GM23248 (cell line): Measurements from ENCODE around the gene NF1. TPM values are rescaled to one million over a fixed set of nuclear protein-coding genes. Genes with fewer than 3 reads are reported as not detected.

ENCODE experiments used
- DNase-seq: peaks from one replicate; pipeline ENCODE4 v3.0.0-alpha.2; 2015
- H2AFZ ChIP-seq: fragments of 200-600 bp; sonication (generic); 2 replicates; pipeline ENCODE4 v1.6.1; 2016; ENCODE audit warnings: antibody characterized with exemption
- H3F3A ChIP-seq: fragments of 200-600 bp; sonication (generic); 2 replicates; pipeline ENCODE4 v1.6.1; 2016; ENCODE audit warnings: mild to moderate bottlenecking, antibody characterized with exemption, mixed run types; ENCODE audit not compliant: insufficient read depth
- H3K27ac ChIP-seq: fragments of 200-600 bp; sonication (generic); 2 replicates; pipeline ENCODE4 v1.5.1; 2016; ENCODE audit warnings: mild to moderate bottlenecking
- H3K27me3 ChIP-seq: fragments of 200-600 bp; sonication (generic); replicated peaks from 2 replicates; pipeline ENCODE4 v1.6.1; 2016; ENCODE audit warnings: mild to moderate bottlenecking; ENCODE audit not compliant: insufficient read depth
- H3K36me3 ChIP-seq: fragments of 200-600 bp; sonication (generic); 2 replicates; pipeline ENCODE4 v1.6.1; 2016; ENCODE audit warnings: low read depth, mild to moderate bottlenecking
- H3K4me1 ChIP-seq: fragments of 200-600 bp; sonication (generic); 2 replicates; pipeline ENCODE4 v1.6.1; 2016; ENCODE audit warnings: mild to moderate bottlenecking; ENCODE audit not compliant: insufficient read depth
- H3K4me2 ChIP-seq: fragments of 200-600 bp; sonication (generic); one replicate; pipeline ENCODE4 v1.6.1; 2016; ENCODE audit warnings: mild to moderate bottlenecking; ENCODE audit not compliant: unreplicated experiment
- H3K4me3 ChIP-seq: fragments of 200-600 bp; sonication (generic); 2 replicates; pipeline ENCODE4 v1.5.1; 2016; ENCODE audit warnings: mild to moderate bottlenecking
- H3K79me2 ChIP-seq: fragments of 200-600 bp; sonication (generic); 2 replicates; pipeline ENCODE4 v1.6.1; 2016; ENCODE audit warnings: mild to moderate bottlenecking; ENCODE audit not compliant: insufficient read depth
- H3K9ac ChIP-seq: fragments of 200-600 bp; sonication (generic); 2 replicates; pipeline ENCODE4 v1.6.1; 2016; ENCODE audit warnings: mild to moderate bottlenecking
- H3K9me2 ChIP-seq: fragments of 200-600 bp; sonication (generic); 2 replicates; pipeline ENCODE4 v1.6.1; 2016; ENCODE audit warnings: mixed run types, mild to moderate bottlenecking, moderate library complexity; ENCODE audit not compliant: insufficient read depth
- H3K9me3 ChIP-seq: fragments of 200-600 bp; sonication (generic); one replicate; pipeline ENCODE4 v1.6.1; 2017; ENCODE audit warnings: low read depth
- H4K20me1 ChIP-seq: fragments of 200-600 bp; sonication (generic); 2 replicates; pipeline ENCODE4 v1.6.0; 2016; ENCODE audit not compliant: insufficient read depth
- EZH2 ChIP-seq: fragments of 200-600 bp; sonication (generic); IDR thresholded peaks from 2 replicates; pipeline ENCODE4 v1.6.1; 2018; ENCODE audit warnings: antibody characterized with exemption, mild to moderate bottlenecking; ENCODE audit not compliant: insufficient read depth, poor library complexity, severe bottlenecking
- EZH2phosphoT487 ChIP-seq: fragments of 200-600 bp; sonication (generic); IDR thresholded peaks from 2 replicates; pipeline ENCODE4 v1.6.1; 2018; ENCODE audit warnings: antibody characterized with exemption, moderate library complexity, mild to moderate bottlenecking, low read depth; ENCODE audit not compliant: insufficient read depth
- WGBS, 2 experiments: methylation state at CpG; one replicate each; pipeline ENCODE4 v1.1.6; 2015 to 2017; ENCODE audit warnings: low lambda C conversion rate in 2 of 2, low coverage in 1 of 2; ENCODE audit errors: missing lambda C conversion rate in 2 of 2; 5-methylcytosine and 5-hydroxymethylcytosine counted together
- in situ Hi-C: fragments of 300-500 bp; cut with MboI; formaldehyde crosslinking; loops from 2 replicates; pipeline ENCODE4 v1.15.0; 2020
- polyA plus RNA-seq: library from polyadenylated mRNA; unstranded; fragments of >200 nt; fragmentation: Nextera tagmentation; extraction: Ambion mirVana; gene quantifications from 2 replicates; pipeline ENCODE4 v1.2.1, GENCODE V29; 2016
- total RNA-seq: library from RNA; depleted of rRNA; stranded (reverse); fragments of >200 nt; shearing (Covaris generic); gene quantifications from 2 replicates; pipeline ENCODE4 v1.2.3, GENCODE V29; 2014

The NF1 gene
- total and polyA plus RNA-seq, 2 experiments from 2014 or later: 6.1 to 24.4 TPM

GRCh38 chr17:31394544-31394943, 299.8 kb downstream of the NF1 start:
- Histone ChIP-seq H3K9ac (no peak overlapping the region), H2AFZ (no peak overlapping the region), H3K9me3 (no peaks in the 10 kb centered on the region), H3K36me3 (no peaks in the 10 kb centered on the region), H3F3A (no peaks in the 10 kb centered on the region), H3K27ac (no peak overlapping the region), H3K9me2 (no peaks in the 10 kb centered on the region), H3K79me2 (no peaks in the 10 kb centered on the region), H4K20me1 (no peaks in the 10 kb centered on the region), H3K4me1 (no peaks in the 10 kb centered on the region), H3K4me2 (no peak overlapping the region), H3K27me3 (peaks cover 26% of the 10 kb centered on the region), H3K4me3 (no peak overlapping the region)
- WGBS, 2 experiments: 11 to 14% methylated on average over 10 to 11 of the region's 11 CpGs
- in situ Hi-C loops: no loop called here
- peak; percentile 77 for DNase-seq
- no peak for TF ChIP-seq EZH2
- no peak for TF ChIP-seq EZH2phosphoT487

GRCh38 chr17:31397256-31397939, 302.6 kb downstream of the NF1 start:
- Histone ChIP-seq H3K9me3 (no peaks in the 10 kb centered on the region), H3K4me1 (no peaks in the 10 kb centered on the region), H3K79me2 (no peaks in the 10 kb centered on the region), H4K20me1 (no peaks in the 10 kb centered on the region), H3K27ac (no peak overlapping the region), H3K27me3 (0 out of 2 replicates have a peak, but pooled peaks cover 10% of the 10 kb centered on the region), H3K36me3 (no peaks in the 10 kb centered on the region), H3K4me3 (no peak overlapping the region), H3K9me2 (no peaks in the 10 kb centered on the region), H3F3A (no peaks in the 10 kb centered on the region), H3K4me2 (no peak overlapping the region), H2AFZ (no peak overlapping the region), H3K9ac (no peak overlapping the region)
- 60 to 65% methylated on average over 8 of the region's 8 CpGs for WGBS, 2 experiments
- DNase-seq: no peak
- in situ Hi-C loops: no loop called here
- TF ChIP-seq EZH2phosphoT487 (no peak), EZH2 (no peak)

- no peak overlapping the region for H3K4me3 ChIP-seq
- H3K9me3 ChIP-seq: no peaks in the 10 kb centered on the region
- H3K79me2 ChIP-seq: no peaks in the 10 kb centered on the region
- H3K9me2 ChIP-seq: no peaks in the 10 kb centered on the region
- TF ChIP-seq EZH2phosphoT487: no peak
- TF ChIP-seq EZH2: no peak
- in situ Hi-C loops: no loop called here
- H2AFZ ChIP-seq: no peak overlapping the region
- DNase-seq: no peak
- 0 out of 2 replicates have a peak, but pooled peaks cover 3% of the 10 kb centered on the region for H3K27me3 ChIP-seq
- 56 to 62% methylated on average over 19 to 21 of the region's 21 CpGs for WGBS, 2 experiments
- no peak overlapping the region for H3K9ac ChIP-seq
- no peaks in the 10 kb centered on the region for H4K20me1 ChIP-seq
- no peaks in the 10 kb centered on the region for H3F3A ChIP-seq
- no peaks in the 10 kb centered on the region for H3K4me1 ChIP-seq
- H3K27ac ChIP-seq: no peak overlapping the region
- H3K36me3 ChIP-seq: no peaks in the 10 kb centered on the region
- H3K4me2 ChIP-seq: no peak overlapping the region
Observed at GRCh38 chr17:31398381-31399311, 303.9 kb downstream of the NF1 start.

GRCh38 chr17:31400481-31400950, 305.7 kb downstream of the NF1 start:
- in situ Hi-C loops: no loop called here

More at GRCh38 chr17:31400481-31400950, 305.7 kb downstream of the NF1 start:
- no peak overlapping the region for H3K9ac ChIP-seq
- TF ChIP-seq EZH2 (no peak), EZH2phosphoT487 (no peak)
- H3K79me2 ChIP-seq: no peaks in the 10 kb centered on the region
- no peak overlapping the region for H3K4me3 ChIP-seq
- no peaks in the 10 kb centered on the region for H4K20me1 ChIP-seq
- H3K9me2 ChIP-seq: no peaks in the 10 kb centered on the region
- no peaks in the 10 kb centered on the region for H3F3A ChIP-seq
- H3K27me3 ChIP-seq: no peaks in the 10 kb centered on the region
- no peaks in the 10 kb centered on the region for H3K9me3 ChIP-seq
- no peak overlapping the region for H3K4me2 ChIP-seq
- no peak for DNase-seq
- H3K4me1 ChIP-seq: no peaks in the 10 kb centered on the region
- no peak overlapping the region for H3K27ac ChIP-seq
- WGBS, 2 experiments: 44 to 46% methylated on average over 11 of the region's 11 CpGs
- H3K36me3 ChIP-seq: no peaks in the 10 kb centered on the region
- no peak overlapping the region for H2AFZ ChIP-seq
